Measurements from ENCODE around the gene FKBP14. TPM values are rescaled to one million over a fixed set of nuclear protein-coding genes. Genes with fewer than 3 reads are reported as not detected.

The FKBP14 gene
- total RNA-seq, 1 donor from 2014 or later: 6.1 TPM

GRCh38 chr7:30032310-30033125 lies 6.0 kb upstream of the FKBP14 start:
- no peak for DNase-seq

DNA sequence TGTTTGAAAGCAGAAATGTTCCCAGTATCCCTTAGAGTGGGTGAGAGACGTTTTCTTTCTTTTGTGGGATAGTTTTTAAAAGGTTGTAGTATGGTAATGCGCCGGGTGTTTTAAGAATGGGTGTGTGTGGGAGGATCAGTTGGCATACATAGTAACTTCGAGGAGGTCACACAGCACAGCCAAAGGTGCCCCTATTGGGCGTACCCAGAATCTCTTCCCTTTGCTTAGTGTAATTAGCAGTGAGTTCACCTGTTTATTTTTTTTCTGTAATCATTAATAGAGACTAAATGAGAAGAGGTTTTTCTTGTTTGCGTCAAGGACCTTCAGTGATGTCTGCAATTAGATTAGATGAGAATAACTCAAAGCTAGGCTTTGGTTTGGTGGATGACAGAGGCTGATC lies 3.2 kb upstream of the FKBP14 start:
- no peak for DNase-seq

DNA sequence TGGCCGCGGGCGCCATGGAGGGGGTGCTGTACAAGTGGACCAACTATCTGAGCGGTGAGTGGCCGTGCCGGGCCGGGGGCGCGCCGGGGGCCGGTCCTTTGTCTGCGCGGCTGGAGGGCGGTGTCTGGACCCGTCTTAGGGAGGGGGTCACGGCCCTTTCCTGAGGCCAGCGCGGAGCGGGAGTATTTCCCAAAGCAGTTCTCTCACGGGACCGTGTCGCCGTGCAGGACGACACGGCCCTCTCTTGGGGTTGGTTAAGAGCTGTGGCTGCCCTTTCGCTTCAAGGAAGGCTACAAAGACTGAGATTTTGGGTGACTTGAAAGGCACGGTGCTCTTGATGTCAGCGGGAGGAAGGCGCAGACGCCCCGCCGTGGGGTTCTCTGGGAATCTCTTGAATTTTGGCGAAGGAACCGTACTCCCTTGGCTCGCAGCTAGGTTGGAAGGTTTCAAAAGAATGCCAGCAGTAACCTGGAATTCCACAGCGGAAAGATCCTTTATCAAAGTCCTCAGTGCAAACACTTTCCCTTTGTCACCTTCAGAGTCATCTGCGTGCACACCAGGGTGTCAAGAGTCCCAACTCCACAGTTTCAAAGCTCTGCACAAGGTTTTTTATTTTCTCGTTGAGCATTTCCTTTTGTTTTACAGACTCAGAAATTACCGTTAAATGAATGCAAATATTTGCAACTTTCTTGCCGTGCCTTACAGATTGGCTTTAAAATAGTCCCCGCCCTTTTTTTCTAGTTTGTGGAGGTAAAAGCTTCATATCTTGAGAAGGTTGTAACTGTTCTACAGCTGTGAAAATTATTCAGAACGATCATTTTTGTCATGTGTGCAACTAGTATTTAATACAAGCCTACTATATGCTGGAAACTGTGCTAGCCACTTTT lies 2.5 kb upstream of the FKBP14 start:
- peak; percentile 45 for DNase-seq

DNA sequence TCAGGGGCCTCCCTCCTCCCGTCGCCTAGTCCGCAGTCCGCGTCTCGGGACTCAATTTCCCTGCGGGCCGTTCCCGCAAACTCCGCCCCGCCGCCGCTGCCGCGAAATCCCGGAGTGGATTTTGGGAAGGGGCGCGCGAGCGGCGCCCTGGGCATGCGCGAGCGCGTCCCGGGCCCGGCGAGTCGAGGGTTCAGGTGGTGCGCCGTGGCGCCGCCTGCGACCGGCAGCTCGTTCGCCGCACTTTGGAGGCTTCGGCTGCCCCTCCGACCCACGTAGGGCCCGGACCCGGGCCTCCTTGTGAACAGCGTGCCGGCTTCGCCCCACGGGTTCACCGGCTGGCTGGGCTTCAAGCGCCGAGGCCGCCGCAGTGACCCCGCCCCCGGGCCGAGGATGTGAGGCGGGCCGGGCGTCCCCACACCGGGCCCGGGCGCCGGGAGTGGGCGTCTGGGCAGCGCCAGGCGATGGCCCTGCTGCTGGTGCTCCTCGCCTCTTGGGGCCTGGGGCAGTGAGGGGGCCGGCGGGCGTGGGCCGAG lies 1.8 kb upstream of the FKBP14 start, which contains the start of gene PLEKHA8:
PLEKHA8 (plus strand) TSS at position 197 of the 533 bp plus-strand sequence. CDS start 351 bp downstream, outside the sequence.
- peak; percentile 88 for DNase-seq

DNA sequence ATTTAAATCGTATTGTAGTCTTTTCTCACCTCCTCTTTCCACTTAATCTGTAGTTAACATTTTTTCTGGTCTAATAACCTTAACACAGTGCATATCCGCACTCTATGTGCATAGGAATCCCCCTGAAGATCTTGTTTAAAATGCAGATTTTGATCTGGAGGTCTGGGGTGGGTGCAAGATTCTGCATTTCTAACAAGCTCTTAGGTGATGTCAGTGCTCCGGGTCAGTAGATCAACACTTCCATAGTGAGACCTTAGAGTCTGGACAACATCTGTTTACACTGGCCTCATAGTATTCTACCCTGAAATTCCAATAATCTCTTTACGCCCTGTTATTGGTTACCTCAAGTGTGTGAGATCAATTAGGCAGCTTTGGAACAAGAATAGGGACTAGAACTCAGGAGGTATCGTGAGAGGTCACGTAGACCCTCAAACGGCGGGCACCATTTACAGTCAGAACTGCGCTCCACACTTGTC lies 1.3 kb upstream of the FKBP14 start:
- no peak for DNase-seq

DNA sequence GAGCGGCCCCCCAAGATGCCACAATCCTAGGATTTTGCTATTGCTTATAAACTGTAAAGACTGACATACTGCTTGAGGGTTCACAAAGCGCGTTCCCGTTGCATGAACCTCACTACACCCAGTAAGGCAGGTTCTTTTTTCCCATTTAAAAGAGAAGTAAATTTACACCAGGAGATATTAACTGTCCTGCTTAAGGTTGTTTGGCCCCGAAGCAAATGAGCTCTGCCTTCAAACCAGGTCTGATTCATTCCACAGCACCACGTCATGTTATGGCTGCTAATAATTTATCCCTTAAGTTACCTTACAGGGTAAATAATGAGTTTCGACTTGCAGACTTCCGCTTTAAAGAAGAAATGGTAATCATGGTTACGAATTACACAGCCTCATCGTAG lies 559 bp upstream of the FKBP14 start:
- no peak for DNase-seq

- DNase-seq: no peak
These were observed 3.0 kb downstream of the FKBP14 start for GRCh38 chr7:30023524-30023923.

GRCh38 chr7:30022991-30023390 lies 3.5 kb downstream of the FKBP14 start:
- no peak for DNase-seq

GRCh38 chr7:30020535-30020934 lies 6.0 kb downstream of the FKBP14 start:
- DNase-seq: no peak

DNA sequence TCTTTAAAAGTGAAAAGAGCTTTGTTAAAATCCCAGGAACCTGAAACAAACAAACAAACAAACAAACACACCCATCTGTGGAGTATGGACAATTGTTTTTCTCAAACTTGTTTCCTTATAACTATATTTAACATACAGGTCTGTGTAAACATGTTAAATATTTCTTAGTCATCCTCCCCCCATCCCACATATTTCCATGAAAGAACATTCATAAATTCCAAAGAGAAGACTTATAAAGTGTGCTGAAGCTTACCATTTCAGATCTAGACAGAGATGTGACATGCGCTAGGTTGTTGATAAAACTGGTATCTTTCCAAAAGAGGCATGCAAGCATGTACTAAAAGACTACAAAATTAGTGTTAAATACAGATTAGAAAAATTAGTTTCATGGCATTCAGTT lies 6.5 kb downstream of the FKBP14 start:
- no peak for DNase-seq

DNA sequence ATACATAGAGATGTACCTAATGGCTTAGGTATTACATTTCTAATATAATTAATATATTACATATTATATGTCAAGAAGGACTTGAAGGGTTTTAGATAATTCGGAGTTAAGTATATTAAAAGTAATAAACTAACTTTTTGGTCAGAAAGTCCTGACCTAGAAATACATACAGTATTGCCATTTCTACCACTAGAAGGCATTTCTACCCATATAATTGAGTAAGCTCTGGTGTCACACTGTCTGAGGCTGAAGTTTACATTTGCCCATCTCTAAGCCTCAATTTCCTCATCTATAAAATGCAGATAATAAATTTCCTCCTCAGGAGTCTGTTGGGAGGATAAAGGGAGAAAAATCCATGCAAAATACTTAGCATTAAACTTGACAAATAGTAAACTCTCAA lies 7.1 kb downstream of the FKBP14 start:
- DNase-seq: no peak

- DNase-seq: no peak
These were observed 8.1 kb downstream of the FKBP14 start for GRCh38 chr7:30018451-30018850.

GRCh38 chr7:30012757-30013156 lies 13.7 kb downstream of the FKBP14 start:
- no peak for DNase-seq

DNA sequence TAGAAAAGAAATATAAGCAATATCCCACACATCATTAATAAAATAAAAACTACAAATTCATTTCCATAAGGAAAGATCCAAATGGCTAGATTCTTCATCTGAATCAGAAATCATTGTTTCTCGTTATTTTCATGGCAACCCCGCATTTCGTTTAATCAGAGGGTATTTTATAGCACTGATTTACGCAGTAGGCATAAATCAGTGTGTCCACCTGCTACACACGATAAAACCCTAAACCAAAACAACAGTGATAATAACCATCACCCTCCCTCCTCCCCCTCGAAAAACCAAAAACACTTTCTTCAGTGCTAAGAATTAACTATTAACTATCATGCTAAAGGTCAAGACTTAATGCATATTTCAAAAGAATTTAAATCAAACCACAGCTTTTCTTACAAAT lies 16.5 kb downstream of the FKBP14 start:
- no peak for DNase-seq

DNA sequence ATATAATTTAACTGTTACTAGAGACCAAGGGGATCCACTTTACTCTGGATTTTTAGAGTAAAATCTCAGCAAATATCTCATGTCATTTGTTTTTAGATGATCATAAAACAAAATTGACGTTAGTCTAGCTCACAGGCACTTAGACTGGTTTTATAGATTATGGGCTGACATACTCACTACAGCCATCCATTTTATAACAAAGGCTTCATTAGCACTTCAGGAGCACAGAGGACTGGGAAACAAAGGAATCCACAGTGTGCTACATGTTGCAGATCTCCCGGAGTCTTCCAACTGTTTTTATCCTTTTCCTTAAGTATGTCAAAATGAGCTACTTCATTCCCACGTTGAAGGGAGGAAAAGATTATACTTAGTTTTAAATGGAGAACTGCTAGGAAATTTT lies 21.0 kb downstream of the FKBP14 start:
- no peak for DNase-seq

DNA sequence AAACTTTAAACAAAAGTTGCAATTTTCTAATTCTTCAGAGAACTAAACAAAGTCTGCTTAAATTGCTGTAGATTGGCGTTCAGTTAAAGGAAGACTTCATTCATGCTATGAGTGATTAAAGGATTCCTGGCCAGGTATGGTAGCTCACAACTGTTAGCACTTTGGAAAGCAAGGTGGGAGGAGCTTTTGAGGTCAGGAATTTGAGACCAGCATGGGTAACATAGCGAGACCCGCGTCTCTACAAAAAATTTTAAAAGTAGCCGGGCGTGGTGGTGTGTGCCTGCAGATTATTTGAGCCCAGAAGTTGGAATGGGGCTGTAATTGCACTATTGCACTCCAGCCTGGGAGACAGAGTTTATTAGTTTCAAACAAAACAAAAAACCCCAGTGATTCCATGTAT lies 23.4 kb downstream of the FKBP14 start:
- no peak for DNase-seq

GRCh38 chr7:30001998-30002397 lies 24.5 kb downstream of the FKBP14 start:
- DNase-seq: no peak

- DNase-seq: no peak
These were observed 28.0 kb downstream of the FKBP14 start for GRCh38 chr7:29998489-29998888.

DNA sequence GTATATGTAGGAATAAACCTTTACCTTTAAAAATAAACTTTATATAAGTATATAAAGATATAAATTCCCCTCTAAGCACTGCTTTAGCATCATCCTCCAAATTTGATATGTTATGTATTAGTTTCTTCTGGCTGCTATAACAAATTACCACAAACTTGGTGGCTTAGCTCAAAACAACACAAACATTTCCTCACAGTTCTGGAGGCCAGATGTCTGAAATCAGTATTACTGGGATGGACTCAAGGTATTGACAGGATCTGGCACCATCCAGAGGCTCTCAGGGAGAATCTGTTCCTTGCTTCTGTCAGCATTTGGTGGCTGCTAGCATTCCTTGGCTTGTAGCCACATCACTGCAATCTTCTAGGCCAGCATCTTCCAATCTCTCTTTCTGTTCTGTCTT lies 30.2 kb downstream of the FKBP14 start:
- no peak for DNase-seq

GRCh38 chr7:29995652-29996051 lies 30.9 kb downstream of the FKBP14 start:
- no peak for DNase-seq

GRCh38 chr7:29993140-29993539 lies 33.4 kb downstream of the FKBP14 start:
- DNase-seq: no peak

- DNase-seq: no peak
These were observed 34.6 kb downstream of the FKBP14 start for GRCh38 chr7:29991937-29992336.

GRCh38 chr7:29990931-29991330 lies 35.6 kb downstream of the FKBP14 start:
- no peak for DNase-seq
